NK-92 (cell line): ENCODE measurements around the gene HDDC3.
"Not testable (repeated sequence)": the region's sequence is repeated elsewhere in the genome, so short reads cannot be mapped to it uniquely, and the experiment has no call there.

Experiments
- DNase-seq: peaks from one replicate; lab custom pipeline; 2025; ENCODE audit not compliant: unreplicated experiment; lab: John Stamatoyannopoulos, UW

The HDDC3 gene

DNA sequence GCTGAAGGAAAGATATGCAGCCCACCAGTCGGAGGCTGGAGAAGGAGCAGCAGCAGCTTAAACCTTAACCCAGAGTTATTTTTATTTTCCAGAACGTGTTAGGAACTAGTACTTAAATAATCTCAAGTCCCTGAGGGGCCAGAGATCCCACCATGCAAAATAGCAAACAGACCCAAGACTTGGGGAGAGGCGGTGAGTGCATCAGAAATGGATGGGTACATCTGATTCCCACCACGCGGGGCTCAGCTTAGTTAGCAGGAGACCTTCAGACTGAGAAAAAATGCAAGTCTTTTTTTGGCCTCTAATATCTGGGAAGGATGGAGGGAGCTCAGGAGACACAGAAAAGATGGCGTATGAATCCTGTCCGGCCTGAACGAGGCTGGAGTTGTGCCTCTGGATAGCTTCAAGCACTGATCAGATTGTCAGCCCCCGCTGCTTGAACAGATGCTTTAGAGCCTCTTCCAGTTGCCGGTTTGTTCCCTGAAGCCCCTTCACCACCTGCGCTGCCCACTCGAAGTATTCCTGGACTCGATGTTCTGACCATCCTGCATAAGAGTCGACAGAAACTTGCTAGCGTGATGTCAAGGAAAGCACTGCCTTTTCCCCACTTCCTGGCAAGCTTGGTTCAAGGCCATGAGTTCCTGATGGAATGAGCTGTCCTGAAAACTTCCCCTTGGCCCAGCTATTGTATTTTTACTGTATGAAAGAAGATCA is 1.3 kb downstream of the HDDC3 start:
- DNase-seq, result no peak

GRCh38 chr15:90929246-90930019 is 2.9 kb downstream of the HDDC3 start:
- no peak for DNase-seq

DNA sequence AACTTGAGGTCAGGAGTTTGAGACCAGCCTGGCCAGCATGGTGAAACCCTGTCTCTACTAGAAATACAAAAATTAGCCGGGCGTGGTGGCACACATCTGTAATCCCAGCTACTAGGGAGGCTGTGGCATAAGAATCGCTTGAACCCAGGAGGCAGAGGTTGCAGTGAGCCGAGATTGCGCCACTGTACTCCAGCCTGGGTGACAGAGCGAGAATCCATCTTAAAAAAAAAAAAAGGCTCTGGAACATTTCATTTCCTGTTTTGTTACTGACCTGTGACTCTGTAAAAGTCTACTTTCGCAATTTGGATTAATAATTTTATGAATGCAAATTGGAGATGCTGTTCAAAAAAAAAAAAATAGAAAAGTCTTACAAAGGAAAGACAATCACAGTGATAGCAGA is 4.2 kb downstream of the HDDC3 start:
- DNase-seq, result not testable (repeated sequence)

GRCh38 chr15:90926766-90927165 is 5.6 kb downstream of the HDDC3 start:
- not testable (repeated sequence) for DNase-seq

GRCh38 chr15:90924375-90924774 is 8.0 kb downstream of the HDDC3 start:
- no peak for DNase-seq

DNA sequence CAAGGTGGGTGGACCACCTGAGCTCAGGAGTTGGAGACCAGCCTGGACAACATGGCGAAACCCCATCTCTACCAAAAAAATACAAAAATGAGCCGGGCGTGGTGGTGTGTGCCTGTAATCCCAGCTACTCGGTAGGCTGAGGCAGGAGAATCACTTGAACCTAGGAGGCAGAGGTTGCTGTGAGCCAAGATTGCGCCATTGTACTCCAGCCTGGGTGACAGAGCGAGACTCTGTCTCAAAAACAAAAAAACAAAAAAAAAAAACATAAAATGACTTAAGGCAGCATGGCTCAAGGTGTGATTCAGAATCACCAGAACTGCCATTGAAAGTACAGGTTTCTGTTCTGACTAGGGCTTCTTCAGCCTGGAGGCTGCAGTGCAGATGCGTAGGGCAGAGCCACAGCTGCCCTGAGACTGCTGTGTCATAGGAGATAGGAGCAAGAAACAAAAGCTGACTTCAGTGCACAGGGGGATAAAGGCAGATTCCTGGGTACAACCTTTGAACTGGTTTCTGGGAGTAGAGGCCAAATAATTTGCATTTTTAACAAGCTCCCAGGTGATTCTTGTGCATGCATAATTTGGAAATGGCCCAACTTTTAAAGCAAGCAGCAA is 9.5 kb downstream of the HDDC3 start:
- not testable (repeated sequence) for DNase-seq

DNA sequence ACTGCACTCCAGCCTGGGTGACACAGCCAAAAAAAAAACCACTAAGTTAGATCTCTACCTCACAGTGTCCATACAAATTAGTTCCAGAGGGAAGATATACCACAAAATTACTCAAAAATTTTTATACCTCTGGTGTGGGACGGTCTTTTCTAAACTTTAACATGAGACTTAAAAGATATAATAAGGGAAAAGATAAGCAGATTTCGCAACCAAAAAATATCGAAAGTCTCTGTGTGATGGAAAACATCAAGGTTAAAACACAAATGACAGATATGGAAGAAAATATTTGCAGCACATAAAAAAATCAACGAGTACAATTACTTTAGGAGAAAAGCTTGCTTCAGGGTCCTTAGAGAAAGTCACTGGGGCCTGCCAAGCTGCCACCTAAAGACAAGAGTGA is 10.5 kb downstream of the HDDC3 start:
- DNase-seq, result no peak

- DNase-seq, result no peak
These were observed 13.5 kb downstream of the HDDC3 start for GRCh38 chr15:90918835-90919234.

- DNase-seq, result no peak
These were observed 14.1 kb downstream of the HDDC3 start for GRCh38 chr15:90918034-90918788.

DNA sequence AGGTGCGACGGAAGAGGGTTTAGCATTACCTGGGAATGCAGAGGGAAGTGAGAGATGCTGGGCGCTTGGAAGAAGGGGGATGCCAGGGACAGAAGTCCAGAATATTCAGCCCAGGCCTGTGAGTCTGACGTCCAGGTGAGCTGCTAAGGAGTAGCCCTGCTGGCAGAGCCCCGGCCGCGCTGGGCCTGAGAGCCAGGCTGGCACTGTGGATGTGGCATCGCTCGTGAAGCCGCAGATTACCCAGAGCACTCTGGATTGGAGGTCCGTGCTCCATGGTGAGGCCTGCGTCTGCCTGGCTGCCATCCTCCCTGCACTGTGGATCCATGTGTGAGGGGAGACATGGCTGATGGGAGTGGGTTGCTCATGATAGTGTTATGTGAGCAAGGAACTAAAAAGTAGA is 14.8 kb downstream of the HDDC3 start:
- DNase-seq, result no peak

GRCh38 chr15:90916461-90916860 is 15.9 kb downstream of the HDDC3 start:
- no peak for DNase-seq

DNA sequence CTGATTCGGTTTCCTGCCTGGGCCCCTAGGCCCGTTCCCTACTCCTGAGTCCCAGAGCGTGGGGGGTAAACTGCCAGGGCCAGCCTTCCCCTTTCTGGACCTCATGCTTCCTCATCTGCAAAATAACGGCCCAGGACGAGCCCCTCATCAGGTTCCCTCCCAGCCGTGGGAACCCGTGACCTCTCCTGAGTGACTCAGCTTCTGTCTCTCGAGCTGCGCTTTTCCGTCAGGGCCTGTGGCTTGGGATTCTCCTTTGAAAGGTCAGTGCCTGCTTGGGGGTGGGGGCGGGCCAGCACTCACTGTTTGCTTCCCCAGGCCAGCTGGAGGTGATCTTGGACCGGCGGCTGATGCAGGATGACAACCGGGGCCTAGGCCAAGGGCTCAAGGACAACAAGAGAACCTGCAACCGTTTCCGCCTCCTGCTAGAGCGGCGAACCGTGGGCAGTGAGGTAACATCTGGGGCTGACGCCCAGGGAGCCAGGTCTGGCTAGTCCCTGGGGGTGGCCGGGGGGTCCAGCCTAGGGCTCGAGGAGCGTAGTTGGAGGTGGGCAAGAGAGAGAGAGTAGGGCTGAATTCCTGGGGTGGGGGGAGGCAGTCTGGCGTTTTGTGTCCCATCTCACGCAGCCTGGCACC is 16.4 kb downstream of the HDDC3 start:
- no peak for DNase-seq

DNA sequence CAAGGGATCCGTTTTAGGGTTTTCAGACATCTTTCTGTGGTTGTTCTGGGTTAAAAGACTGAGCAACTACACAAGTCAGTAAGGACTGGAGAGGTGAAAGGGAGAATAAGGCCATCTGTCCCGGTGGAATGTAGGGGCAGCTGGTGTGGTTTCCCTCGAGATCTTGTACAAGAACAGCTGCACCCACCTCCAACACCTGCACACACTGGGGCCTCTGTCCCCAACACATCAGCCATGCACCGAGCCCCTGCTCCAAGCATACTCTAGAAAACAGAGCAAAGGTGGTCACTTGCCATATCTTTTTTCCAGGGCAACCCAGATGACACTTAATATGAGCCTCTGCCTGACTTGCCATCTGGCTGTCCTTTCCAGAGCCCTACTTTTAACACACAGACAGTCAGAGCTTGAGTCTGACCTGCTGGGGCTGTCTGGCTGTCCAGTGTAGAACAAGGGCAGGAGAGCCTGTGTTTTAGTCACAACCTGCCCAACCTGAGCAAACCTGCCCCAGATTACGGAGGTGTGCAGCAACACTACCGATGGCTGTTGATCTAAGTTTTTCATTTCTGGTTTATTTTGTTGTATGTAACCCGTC is 17.0 kb downstream of the HDDC3 start:
- no peak for DNase-seq

GRCh38 chr15:90914305-90915080 is 17.9 kb downstream of the HDDC3 start:
- DNase-seq, result no peak

DNA sequence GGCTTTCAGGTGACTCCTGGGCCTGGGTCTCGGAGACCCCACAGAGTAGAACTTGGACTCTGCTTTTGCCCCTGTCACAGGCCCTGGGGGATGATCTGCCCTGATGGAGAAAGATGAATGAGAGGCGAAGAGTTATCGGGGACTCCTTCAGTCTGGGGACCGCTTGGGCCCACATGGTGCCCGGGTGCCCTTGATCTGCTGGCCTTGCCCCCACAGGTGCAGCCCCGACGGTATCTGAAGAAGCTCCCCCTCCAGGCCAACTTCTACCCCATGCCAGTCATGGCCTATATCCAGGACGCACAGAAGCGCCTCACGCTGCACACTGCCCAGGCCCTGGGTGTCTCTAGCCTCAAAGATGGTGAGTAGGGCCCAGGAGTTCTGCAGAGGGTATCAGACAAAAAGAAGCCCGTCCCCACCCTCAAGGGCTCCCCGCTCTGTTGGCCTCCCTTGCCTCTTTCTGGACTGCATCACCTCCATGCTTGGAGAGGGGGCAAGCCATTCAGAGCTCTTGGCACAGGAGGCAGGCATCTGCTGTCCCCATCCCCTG is 18.9 kb downstream of the HDDC3 start:
- no peak for DNase-seq

DNA sequence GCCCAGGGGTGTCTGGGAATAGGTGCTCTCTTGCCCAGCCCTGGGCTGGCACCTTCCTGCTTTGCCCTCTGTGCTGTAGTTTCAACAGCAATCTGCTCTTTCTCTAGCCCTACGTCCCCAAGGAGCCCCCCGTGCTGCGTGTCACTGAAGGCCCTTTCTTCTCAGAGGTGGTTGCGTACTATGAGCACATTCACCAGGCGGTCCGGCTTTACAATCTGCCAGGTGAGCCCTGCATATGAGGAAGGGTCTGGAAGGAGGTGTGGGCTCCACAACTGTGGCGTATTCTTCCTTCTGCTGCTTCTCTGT is 19.6 kb downstream of the HDDC3 start:
- DNase-seq, result no peak

GRCh38 chr15:90911906-90912769 is 20.2 kb downstream of the HDDC3 start:
- DNase-seq, result no peak

DNA sequence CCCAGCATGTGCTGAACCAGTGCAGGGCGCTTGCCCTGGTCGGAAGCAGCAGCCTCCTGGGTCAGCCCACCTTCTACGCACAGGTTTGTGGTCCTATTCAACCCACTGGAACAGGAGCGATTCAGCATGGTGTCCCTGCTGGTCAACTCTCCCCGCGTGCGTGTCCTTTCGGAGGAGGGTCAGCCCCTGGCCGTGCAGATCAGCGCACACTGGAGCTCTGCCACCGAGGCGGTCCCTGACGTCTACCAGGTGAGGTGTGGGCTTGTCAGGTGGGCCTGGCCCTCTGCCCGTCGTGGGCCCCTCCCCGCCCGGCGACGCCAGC is 21.1 kb downstream of the HDDC3 start:
- DNase-seq, result no peak
